GM19372 (cell line): Measurements from ENCODE around the gene SCGB1C2.

ENCODE experiments used
- ATAC-seq: cut with Tn5 transposase; IDR thresholded peaks from one replicate; pipeline ENCODE4 v1.9.1; 2021; ENCODE audit warnings: mild to moderate bottlenecking, low read depth, moderate library complexity; ENCODE audit not compliant: unreplicated experiment

Gene SCGB1C2

GRCh38 chr17:187130-187529, 49.8 kb downstream of the SCGB1C2 start:
- no peak for ATAC-seq
